Activated CD8-positive, alpha-beta memory T cell treated with anti-CD3 and anti-CD28 coated beads for 36 hours (primary cell): ENCODE measurements around the gene KRTAP10-2. TPM values are rescaled to one million over a fixed set of nuclear protein-coding genes. Genes with fewer than 3 reads are reported as not detected.

Experiments
- CTCF ChIA-PET: fragments of 350-600 bp; sonication (Branson Sonifier 250); formaldehyde crosslinking; loops from one replicate; lab custom pipeline; 2021; ENCODE audit warnings: antibody characterized with exemption; lab: Charles Lee
- POLR2A ChIA-PET: fragments of 350-600 bp; sonication (Branson Sonifier 250); formaldehyde crosslinking; loops from one replicate; lab custom pipeline; 2021; ENCODE audit warnings: antibody characterized with exemption; lab: Charles Lee
- total RNA-seq, 2 experiments: library from RNA; stranded (reverse); gene quantifications; one replicate each; pipeline ENCODE4 v1.2.3, GENCODE V29; 2021

KRTAP10-2 gene
- total RNA-seq, 2 experiments from 2014 or later = not detected

DNA sequence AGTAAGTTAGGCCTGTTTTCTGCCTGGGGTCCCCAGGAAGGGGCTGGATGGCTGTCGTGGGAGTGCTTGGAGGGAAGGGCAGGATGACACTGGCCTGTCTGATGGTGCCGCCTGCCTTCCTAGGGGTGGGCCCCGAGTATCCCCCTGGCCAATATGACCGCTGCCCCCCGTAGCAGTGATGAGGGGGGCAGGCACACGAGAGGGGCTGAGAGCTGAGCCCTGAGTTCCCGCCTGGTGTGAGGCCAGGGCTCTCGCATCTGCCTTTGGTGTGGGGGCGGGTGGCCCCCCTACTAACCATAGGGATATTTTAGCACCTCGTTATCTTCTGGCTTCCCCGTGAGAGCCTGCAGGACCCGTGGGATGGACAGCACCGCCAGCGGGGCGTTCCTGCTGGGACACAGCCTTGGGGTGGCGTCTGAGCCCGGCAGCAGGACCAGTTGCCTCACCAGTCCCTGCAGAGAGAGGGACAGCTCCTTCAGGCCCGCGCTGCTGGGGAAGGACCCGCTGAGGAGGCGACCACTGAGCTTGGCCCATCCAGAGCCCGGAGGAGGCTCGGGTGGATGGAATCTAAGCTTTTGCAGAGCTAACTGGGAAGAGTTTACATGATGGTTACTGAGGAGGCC, 21.7 kb downstream of the KRTAP10-2 start:
- ChIA-PET POLR2A (no interaction called here), CTCF (no interaction called here)

- POLR2A ChIA-PET = no interaction called here
- CTCF ChIA-PET = no interaction called here
These were observed 22.3 kb downstream of the KRTAP10-2 start for GRCh38 chr21:44529011-44529421.

DNA sequence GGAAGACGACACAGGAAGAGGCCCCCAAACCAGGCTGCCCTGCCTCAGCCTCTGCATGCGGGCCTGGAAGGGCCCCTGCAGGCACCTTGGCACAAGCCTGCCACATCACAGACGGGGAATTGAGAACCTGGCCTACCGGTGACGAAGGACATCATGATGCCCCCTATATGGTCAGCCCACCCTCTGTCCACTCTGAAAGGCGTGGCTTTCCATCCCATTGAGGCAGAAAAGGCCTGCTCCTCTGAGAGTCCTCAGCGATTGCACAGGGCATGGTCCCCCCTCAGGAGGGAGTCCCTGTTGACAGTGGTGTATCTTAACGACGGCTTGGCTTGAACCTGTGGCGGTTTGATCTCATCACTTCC, 22.7 kb downstream of the KRTAP10-2 start:
- POLR2A ChIA-PET = no interaction called here
- CTCF ChIA-PET = no interaction called here

- CTCF ChIA-PET = no interaction called here
- POLR2A ChIA-PET = no interaction called here
These were observed 23.2 kb downstream of the KRTAP10-2 start for GRCh38 chr21:44527983-44528633.

- ChIA-PET POLR2A (no interaction called here), CTCF (no interaction called here)
These were observed 23.9 kb downstream of the KRTAP10-2 start for GRCh38 chr21:44527156-44527982.

DNA sequence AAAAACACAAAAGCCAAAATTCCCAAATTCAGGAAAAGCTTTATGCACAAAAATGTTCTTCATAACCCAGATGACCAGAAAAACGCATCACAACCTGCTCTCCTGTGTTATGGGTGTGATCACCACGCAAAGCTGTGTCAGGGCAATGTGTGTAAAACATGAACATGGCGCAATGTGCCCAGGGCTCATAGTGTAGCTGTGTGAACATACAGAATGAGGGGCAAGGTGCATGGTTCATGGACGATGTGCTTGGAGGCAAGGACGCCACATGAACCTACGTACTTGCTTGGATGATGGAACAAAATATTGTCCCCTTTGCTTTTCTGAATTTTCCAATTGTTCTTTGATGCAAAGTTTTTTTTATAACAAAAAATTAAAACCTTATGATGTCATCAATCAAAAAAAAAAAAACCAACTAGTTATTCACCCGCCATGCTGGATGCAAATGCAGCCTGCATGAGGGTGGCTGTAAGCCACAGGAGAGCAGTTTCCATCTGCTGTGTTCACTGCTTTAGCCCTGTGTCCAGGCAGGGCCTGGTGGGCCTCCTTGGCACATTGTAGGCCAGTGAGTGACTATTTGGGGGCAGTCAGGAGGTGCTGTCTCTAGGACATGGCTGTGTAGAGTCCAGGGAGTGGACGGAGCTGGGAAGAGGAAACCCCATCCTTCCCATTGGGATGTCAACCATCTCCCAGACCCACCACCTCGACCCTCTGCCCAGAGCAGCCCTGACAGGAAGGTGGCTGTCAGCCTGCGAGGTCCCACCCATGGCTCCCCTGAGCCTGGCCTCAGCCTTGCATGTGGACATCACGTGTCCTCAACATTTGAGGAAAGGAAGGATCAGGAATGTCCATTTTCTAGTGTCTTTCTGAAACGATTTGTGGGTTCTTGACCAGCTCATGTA, 25.0 kb downstream of the KRTAP10-2 start:
- ChIA-PET CTCF (interaction anchor here (0.5 kb wide), 1 partner anchor 229 kb away, joined by 3 read pairs; no protein-coding TSS in a partner anchor), POLR2A (no interaction called here)

- CTCF ChIA-PET = interaction anchor here (0.5 kb wide), 1 partner anchor 230 kb away, joined by 3 read pairs; no protein-coding TSS in a partner anchor
- POLR2A ChIA-PET = no interaction called here
These were observed 25.8 kb downstream of the KRTAP10-2 start for GRCh38 chr21:44525391-44526095.

GRCh38 chr21:44524414-44525371, 26.6 kb downstream of the KRTAP10-2 start:
- POLR2A ChIA-PET = no interaction called here
- CTCF ChIA-PET = no interaction called here

DNA sequence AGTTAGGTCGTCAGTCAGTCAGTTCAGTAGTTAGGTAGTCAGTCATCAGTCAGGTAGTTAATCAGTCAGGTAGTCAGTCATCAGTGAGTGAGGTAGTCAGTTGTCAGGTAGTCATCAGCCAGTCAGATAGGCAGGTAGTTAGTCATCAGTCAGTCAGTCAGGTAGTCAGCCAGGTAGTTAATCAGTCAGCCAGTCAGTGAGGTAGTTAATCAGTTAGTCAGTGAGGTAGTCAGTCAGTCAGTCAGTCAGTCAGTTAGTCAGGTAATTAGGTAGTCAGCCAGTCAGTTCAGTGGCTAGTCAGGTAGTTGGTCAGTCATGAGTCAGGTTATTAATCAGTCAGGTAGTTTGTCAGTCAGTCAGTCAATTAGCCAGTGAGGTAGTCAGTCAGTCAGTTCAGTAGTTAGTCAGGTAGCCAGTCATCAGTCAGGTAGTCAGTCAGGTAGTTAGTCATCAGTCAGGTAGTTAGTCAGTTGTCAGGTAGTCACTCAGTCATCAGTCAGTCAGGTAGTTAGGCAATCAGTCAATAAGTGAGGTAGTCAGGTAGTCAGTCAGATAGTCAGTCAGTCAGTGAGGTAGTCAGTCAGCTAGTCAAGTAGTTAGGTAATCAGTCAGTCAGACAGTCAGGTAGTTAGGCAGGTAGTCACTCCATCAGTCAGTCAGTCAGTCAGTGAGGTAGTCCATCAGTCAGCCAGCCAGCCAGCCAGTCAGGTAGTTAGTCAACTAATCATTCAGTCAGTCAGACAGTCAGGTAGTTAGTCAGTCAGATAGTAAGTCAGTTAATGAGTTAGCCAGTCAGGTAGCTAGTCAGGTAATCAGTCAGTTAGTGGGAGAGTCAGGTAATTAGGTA, 27.5 kb downstream of the KRTAP10-2 start:
- ChIA-PET POLR2A (no interaction called here), CTCF (no interaction called here)

- ChIA-PET CTCF (no interaction called here), POLR2A (no interaction called here)
These were observed 28.5 kb downstream of the KRTAP10-2 start for GRCh38 chr21:44522753-44523204.

- ChIA-PET POLR2A (no interaction called here), CTCF (no interaction called here)
These were observed 29.2 kb downstream of the KRTAP10-2 start for GRCh38 chr21:44521928-44522752.

DNA sequence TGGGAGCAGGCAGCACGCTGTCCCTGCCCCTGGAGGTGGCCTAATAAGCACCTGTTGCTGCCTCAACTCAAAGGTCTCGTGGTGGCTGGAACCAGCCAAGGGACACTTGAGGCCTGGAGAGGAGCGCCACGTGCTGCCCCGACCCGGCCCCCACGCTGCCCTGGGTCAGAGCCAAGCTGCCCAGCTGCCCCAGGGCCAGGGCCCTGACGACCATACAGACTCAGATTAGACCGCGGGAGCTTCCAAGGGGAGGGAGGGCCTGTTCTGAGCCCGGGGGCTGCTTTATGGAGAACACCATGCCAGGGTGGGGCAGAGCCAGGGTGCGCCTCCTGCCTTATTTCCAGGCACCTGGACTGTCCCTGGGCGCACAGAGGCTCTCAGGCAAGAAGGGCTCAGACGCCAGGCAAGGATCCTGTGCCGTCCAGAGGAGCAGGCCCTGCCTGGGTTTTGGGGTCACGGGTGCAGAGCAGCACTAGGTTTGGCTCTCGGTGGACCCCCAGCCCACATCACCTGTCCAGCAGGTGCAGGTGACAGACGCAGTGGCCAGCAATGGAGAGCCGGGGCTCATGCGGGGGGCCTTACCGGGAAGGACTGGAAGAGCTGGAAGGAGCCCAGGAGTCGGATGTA, 29.9 kb downstream of the KRTAP10-2 start:
- ChIA-PET POLR2A (no interaction called here), CTCF (no interaction called here)

DNA sequence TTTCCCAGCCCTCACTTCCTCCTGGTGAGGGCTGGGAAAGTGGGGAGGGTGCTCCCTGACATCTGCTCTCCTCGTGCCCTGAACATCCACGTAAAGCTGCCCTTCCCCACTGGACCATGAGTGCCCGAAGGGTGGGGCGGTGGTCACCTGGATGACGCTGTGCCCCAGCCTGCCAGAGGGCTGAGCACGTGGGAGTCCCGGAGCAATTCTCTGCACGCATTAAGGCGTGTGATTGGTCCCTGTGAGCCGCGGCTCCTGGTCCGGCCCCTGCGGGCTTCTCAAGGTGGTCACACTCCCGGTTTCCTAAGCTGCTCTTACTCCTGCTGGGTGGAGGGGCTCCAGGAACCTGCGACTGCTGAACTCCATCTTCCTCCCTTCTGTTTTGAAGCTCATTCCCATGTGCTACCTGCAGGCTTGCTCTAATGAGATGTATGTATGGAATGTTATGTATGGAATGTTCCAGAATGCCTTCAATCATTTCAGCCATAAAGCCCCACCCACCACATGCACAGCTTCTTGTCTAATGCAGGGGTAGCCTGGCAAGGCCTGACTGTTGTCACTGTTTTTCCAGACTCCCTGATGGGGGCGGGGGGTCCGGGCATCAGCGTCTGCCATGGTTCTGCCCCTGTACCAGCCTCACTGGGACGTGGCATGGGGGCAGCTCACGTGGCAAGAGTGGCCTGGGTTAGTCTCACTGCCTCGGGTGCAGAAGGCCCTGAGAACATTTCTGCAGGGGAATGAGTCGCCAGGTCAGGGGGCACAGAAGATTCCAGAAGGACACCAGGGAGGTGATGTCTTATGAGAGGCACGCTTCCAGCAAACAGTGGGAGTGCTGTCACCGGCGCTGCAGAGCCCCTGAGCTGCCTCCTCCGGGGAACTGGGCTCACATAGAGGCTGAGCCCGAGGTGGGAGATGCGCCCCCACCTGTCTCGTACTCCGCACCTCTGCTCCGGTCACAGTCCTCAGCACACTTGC, 30.7 kb downstream of the KRTAP10-2 start:
- POLR2A ChIA-PET = no interaction called here
- CTCF ChIA-PET = no interaction called here
